Prostate gland (tissue), 2 donors: ENCODE results near the gene AP4S1.

Source experiments
- POLR2A ChIP-seq: fragments of 450-650 bp; IDR thresholded peaks from one replicate; pipeline ENCODE4 v1.6.1; 2016; ENCODE audit warnings: antibody characterized with exemption, mild to moderate bottlenecking
- POLR2AphosphoS5 ChIP-seq: sonication (generic); formaldehyde crosslinking; IDR thresholded peaks from one replicate; pipeline ENCODE4 v1.6.1; 2017; ENCODE audit warnings: antibody characterized with exemption
- TF ChIP-seq, protein P1 (sequence below), 4 experiments: fragments of 200-600 bp in 2 of 4; fragments of 450-650 bp in 2 of 4; sonication (generic) in 2 of 4; IDR thresholded peaks; 1 replicate in 3 of 4; 2 replicates in 1 of 4; pipeline ENCODE4 v1.5.1; 2016 to 2019; ENCODE audit warnings: antibody characterized with exemption in 4 of 4, mild to moderate bottlenecking in 2 of 4, moderate library complexity in 2 of 4

DNA sequence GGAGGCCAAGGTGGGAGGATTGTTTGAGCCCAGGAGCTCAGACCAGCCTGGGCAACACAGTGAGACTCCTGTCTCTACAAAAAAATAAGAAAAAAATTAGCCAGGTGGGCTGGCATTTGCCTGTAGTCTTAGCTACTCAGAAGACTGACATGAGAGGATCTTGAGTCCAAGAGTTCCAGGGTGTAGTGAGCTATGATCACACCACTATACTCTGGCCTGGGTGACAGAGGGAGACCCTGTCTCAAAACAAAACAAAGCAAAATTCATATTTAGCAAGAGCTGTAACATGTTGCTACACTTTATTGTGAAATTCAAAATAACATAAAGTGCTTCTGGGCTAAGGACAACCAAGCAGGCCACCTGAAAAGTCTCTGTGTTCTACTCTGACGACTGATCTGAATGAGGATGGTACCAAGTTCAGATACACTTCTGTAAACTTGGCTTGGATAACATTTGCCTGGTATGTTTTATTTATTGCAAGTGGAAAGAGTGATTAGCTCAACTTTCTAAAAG, 12.3 kb downstream of the AP4S1 start:
- TF ChIP-seq, protein P1, sequence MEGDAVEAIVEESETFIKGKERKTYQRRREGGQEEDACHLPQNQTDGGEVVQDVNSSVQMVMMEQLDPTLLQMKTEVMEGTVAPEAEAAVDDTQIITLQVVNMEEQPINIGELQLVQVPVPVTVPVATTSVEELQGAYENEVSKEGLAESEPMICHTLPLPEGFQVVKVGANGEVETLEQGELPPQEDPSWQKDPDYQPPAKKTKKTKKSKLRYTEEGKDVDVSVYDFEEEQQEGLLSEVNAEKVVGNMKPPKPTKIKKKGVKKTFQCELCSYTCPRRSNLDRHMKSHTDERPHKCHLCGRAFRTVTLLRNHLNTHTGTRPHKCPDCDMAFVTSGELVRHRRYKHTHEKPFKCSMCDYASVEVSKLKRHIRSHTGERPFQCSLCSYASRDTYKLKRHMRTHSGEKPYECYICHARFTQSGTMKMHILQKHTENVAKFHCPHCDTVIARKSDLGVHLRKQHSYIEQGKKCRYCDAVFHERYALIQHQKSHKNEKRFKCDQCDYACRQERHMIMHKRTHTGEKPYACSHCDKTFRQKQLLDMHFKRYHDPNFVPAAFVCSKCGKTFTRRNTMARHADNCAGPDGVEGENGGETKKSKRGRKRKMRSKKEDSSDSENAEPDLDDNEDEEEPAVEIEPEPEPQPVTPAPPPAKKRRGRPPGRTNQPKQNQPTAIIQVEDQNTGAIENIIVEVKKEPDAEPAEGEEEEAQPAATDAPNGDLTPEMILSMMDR (IDR thresholded peaks at IDR 0.05) = no peak
- no peak for TF ChIP-seq POLR2A
- no peak for TF ChIP-seq POLR2AphosphoS5
